ENCODE data around the gene ADK.
A peak's percentile ranks its signal among the peaks of the same experiment; 100 is the strongest.
"Not testable (repeated sequence)": the region's sequence is repeated elsewhere in the genome, so short reads cannot be mapped to it uniquely, and the experiment has no call there.

ADK gene

GRCh38 chr10:74145133-74145532 is 5.9 kb upstream of the ADK start:
- no peak for DNase-seq (ENCODE audit: low spot score)

GRCh38 chr10:74146980-74147379 is 4.0 kb upstream of the ADK start:
- not testable (repeated sequence) for DNase-seq (ENCODE audit: low spot score)

GRCh38 chr10:74150204-74150989 is 624 bp upstream of the ADK start, which contains the start of gene AP3M1:
Gene AP3M1, minus strand, starts transcription at chr10:74150828. Its CDS starts 12,449 bp downstream, at chr10:74138379.
- no peak for DNase-seq (ENCODE audit: low spot score)

- DNase-seq (ENCODE audit: low spot score) = no peak
Measured at GRCh38 chr10:74151879-74152722, 1.1 kb downstream of the ADK start.

DNA sequence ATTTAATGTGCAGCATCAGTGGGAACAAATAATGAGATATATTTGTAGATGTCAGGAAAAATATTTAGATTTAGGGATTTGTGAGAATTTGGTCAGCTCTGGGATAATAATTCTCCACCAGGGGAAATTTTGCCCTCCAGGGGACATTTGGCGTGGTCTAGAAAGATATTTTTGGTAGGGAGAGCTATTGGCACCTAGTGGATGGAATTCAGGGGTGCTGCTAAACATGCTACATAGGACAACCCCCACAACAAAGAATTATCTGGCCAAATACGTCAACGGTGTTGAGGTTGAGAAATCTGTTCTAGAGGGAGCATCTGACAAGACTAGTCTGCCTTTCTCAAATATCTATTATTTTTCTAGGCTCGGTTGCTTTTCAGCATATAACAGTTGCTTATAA is 2.1 kb downstream of the ADK start:
- DNase-seq (ENCODE audit: low spot score) = peak; percentile 53

GRCh38 chr10:74153676-74154075 is 2.7 kb downstream of the ADK start:
- DNase-seq (ENCODE audit: low spot score) = no peak

- DNase-seq (ENCODE audit: low spot score) = no peak
Measured at GRCh38 chr10:74156919-74157289, 5.9 kb downstream of the ADK start.

DNA sequence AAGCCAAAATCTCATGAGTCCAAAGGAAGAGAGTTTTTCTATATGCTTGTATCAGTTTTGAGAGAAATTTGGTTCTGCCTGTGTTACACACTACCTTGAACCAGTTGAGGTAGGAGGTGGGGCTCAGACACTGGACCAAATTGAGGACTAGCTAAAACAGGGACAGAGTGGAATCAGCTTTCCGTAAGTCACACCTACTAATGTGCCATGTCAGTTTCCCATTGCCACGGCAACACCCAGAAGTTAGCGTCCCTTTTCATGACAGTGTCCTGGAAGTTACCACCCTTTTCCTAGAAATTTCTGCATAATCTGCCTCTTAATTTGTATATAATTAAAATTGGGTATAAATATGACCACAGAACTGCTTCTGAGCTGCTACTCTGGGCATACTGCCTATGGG is 9.0 kb downstream of the ADK start:
- no peak for DNase-seq (ENCODE audit: low spot score)

DNA sequence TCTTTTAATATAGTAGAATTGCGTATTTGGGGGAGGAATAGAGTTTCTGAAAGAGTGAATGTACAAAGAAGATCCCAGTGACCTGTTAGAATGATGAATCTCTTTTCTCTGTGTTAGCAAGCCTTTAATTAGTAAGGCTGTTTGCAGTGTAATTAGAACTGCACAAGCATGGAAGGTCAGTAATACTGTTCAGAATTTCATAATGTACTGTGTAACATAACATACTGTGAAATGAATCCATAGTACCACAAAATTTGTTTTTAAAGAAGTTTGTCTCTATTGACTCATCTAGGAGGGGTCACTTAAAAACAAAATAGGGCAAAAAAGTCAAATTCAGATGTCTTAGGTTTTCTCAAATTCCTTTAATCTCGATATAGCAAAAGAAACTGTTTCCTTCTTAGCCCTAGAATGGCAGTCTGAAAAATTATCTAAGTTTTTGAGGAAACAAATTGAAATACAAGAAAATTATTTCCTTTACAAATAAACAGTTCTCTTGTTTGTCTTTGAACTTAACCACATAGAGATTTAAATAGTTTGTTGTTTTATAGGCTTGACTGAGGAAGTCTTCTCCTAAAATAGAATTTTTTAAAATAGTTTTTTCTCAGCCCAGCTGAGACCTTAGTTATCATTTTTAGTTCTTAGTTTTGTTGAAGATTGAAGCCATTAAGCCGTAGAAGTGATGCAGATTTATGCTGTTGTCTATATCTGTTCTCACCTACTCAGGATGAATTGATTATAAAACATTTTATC is 12.5 kb downstream of the ADK start:
- DNase-seq (ENCODE audit: low spot score) = no peak

DNA sequence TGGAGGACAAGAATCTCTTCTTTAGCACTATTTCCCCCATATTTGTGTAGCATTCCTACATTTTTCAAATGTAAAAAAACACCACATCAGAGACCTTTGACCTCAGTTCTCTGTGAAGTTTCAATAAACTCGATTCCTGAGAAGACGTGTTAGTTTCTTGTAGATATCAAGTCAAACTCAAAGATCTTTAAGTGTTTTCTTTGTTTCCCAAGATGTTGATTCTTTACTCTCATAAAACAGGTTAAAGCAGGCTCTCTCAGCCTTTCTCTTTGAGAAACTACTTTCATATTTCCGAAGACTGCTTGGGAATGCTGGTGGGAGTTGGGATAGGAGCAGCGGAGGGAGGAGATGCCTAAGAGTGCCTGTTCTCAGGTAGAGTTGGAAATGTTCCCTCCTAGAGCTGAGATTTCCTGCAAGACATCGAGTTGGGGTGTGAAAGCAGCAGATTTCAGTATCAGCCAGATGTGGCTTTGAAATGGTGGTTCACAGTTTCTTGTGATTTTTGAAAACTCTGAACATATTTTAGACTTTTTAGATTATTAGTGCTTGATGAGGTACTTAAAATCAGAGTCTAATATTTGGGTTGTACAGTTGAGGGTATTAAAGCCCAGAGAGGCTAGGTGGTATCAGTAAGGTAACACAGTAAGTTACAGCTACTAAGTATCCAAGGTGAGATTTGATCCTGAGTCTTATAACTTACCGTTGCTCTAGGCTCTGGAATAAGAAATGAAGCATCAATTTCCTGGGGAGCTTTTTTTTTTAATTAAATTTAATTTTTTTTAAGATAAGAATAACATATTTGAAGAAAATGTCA is 13.9 kb downstream of the ADK start:
- DNase-seq (ENCODE audit: low spot score) = no peak

GRCh38 chr10:74165530-74165901 is 14.5 kb downstream of the ADK start:
- DNase-seq (ENCODE audit: low spot score) = no peak

DNA sequence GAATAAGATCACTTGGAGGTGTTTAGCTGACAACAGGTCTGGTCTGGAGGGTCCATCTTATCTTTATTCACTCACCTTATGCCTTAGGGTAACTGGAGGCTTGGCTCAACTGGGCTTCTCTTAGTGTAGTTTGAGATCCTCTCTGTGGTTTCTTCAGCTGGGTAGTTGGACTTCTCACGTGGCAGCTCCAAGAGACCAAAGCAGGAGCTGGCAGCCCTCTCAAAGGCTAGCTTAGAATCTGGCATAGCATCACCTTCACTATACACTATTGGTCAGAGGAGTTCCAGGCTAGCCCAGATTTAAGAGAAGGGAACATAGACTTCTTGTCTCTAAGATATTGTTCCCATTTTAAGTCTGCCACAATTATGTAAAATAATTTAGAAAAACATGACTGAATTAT is 16.4 kb downstream of the ADK start:
- no peak for DNase-seq (ENCODE audit: low spot score)

DNA sequence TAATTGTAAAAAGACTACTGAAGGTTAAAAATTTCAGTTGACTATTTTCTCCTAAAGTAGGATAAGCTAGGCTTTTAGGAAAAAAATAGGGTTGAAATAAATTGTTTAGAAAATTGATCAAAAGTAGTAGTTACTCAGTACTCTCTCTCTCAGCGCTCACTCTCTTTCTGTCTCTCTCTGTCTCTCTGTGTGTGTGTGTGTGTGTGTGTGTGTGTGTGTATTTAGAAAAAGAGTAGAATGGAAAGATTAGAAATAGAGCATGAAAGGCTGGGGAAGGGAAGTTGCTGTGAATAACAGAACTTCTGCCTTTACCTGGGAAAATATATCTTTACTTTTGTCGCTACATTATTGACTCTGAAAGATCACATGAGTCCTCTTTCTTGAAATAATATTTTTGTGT is 20.6 kb downstream of the ADK start:
- DNase-seq (ENCODE audit: low spot score) = no peak

DNA sequence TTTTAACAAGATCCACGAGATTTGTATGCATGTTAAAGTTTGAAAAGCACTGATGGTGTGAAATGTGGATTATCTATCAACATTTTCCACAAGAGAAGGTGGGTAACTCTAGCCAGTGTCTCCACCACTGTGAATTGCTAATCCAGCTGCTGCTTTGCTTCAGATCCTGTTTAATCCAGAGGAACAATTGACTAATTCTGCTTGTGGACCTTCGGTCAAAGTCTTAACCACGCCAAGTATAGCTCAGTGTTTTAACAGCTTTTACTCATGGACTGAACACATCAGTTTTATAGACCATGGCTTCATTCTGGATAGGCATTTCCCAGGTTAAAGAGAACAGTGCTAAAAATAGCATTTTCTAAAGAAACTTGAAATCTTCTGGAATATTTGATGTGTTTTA is 23.5 kb downstream of the ADK start:
- DNase-seq (ENCODE audit: low spot score) = no peak

- no peak for DNase-seq (ENCODE audit: low spot score)
Measured at GRCh38 chr10:74175510-74176379, 24.7 kb downstream of the ADK start.

DNA sequence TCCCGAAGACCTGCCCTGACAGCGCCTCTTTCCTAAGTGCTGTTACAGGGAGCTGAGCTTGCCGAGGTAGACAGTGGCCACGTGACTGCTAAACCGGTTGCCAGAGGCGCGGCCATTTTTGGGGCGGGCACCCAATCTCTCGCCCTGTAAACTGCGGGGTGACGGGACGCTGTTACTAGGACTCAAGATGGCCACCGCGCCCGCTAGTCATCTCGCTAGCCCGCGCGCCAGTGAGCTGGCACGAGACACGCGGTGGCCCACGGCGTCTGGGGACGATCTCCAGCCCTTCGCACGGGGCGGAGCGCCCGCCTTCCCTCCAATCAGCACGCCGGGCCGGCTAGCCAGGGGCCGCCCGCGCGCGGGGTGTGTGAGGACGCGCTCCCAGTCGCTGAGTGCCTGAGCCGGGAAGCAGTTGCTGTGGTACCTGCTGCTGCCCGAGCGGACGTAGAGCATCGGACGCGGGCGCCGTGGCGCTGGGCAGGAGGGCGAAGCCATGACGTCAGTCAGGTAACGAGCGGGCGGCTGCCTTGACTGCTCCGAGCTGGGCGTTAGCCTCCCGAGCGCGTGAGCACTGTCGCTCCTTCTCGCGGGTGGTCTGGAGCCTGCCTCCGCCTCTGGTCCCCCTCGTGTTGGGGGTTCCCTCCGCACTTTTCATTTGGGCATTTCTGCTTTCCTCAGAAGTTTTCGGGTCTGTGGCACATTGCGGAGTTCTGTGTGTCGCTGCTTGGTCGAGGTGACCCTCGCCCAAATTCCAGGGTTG is 25.5 kb downstream of the ADK start:
- peak; percentile 98 for DNase-seq (ENCODE audit: low spot score)

GRCh38 chr10:74177140-74177677 is 26.2 kb downstream of the ADK start:
- DNase-seq (ENCODE audit: low spot score) = peak; percentile 65

GRCh38 chr10:74178042-74178791 is 27.2 kb downstream of the ADK start:
- no peak for DNase-seq (ENCODE audit: low spot score)

DNA sequence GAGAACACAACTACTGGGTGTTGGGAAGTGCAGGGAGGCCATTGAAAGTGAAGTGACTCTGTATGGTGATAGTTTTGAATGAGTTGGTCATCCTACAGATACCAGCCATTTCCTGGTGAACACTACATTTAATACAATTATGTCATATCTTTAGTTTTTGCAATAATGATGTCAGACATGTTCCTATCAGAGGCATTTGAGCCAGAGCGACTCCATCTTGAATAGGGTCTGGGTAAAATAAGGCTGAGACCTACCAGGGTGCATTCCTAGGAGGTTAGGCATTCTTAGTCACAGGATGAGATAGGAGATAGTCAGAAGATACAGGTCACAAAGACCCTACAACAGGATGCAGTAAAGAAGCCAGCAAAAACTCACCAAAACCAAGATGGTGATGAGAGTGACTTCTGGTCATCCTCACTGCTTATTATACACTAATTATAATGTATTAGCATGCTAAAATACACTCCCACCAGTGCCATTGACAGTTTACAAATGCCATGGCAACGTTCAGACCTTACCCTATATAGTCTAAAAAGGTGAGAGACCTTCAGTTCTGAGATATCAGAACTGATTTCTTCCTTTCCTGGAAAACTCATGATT is 28.2 kb downstream of the ADK start:
- peak; percentile 57 for DNase-seq (ENCODE audit: low spot score)

Data from kidney tubule cell (primary cell).